A673 (cell line): ENCODE data around the gene HTR3B.

Source experiments
- CTCF ChIP-seq: fragments of 300-800, 200-600 bp; sonication (generic); conservative IDR thresholded peaks from 2 replicates; pipeline ENCODE4 v1.5.1; 2017; ENCODE audit warnings: low read depth, mild to moderate bottlenecking, antibody characterized with exemption, low read length, moderate library complexity, mixed read lengths
- EZH2 ChIP-seq: fragments of 200-600 bp; sonication (generic); IDR thresholded peaks from 2 replicates; pipeline ENCODE4 v1.6.1; 2017; ENCODE audit warnings: borderline replicate concordance, low read depth, mild to moderate bottlenecking, mixed read lengths, antibody characterized with exemption, low read length; ENCODE audit not compliant: poor library complexity, severe bottlenecking

GRCh38 chr11:113885897-113886296, 18.7 kb upstream of the HTR3B start:
- no peak for TF ChIP-seq CTCF
- no peak for TF ChIP-seq EZH2
